ENCODE results near the gene IFT22.
"Not testable (repeated sequence)": the region's sequence is repeated elsewhere in the genome, so short reads cannot be mapped to it uniquely, and the experiment has no call there.

IFT22 gene

GRCh38 chr7:101321491-101322401 is at the start of gene IFT22:
Gene IFT22, minus strand, starts transcription at chr7:101321812. Its CDS starts 103 bp downstream, at chr7:101321709.
- peak; percentile 84 to 86 for DNase-seq (ENCODE audit: low read depth in 2 of 2)

GRCh38 chr7:101370836-101371235 is 49.2 kb upstream of the IFT22 start:
- DNase-seq (ENCODE audit: low read depth in 2 of 2) = no peak

GRCh38 chr7:101368422-101369165 is 47.0 kb upstream of the IFT22 start:
- no peak for DNase-seq (ENCODE audit: low read depth in 2 of 2)

GRCh38 chr7:101367676-101368075 is 46.1 kb upstream of the IFT22 start:
- DNase-seq (ENCODE audit: low read depth in 2 of 2) = no peak

GRCh38 chr7:101365956-101366355 is 44.3 kb upstream of the IFT22 start:
- no peak for DNase-seq (ENCODE audit: low read depth in 2 of 2)

- DNase-seq (ENCODE audit: low read depth in 2 of 2) = peak; percentile 48 to 52
Observed at GRCh38 chr7:101363734-101364374, 42.2 kb upstream of the IFT22 start.

GRCh38 chr7:101363196-101363733 is 41.7 kb upstream of the IFT22 start:
- no peak for DNase-seq (ENCODE audit: low read depth in 2 of 2)

- no peak for DNase-seq (ENCODE audit: low read depth in 2 of 2)
Observed at GRCh38 chr7:101362334-101363195, 41.0 kb upstream of the IFT22 start, which contains the start of gene COL26A1. Gene COL26A1, plus strand, starts transcription at chr7:101362875. Its CDS starts 158 bp downstream, at chr7:101363033.

- DNase-seq (ENCODE audit: low read depth in 2 of 2) = no peak
Observed at GRCh38 chr7:101357433-101357832, 35.8 kb upstream of the IFT22 start.

- DNase-seq (ENCODE audit: low read depth in 2 of 2) = no peak
Observed at GRCh38 chr7:101352920-101353308, 31.3 kb upstream of the IFT22 start.

GRCh38 chr7:101349300-101349699 is 27.7 kb upstream of the IFT22 start:
- not testable (repeated sequence) for DNase-seq (ENCODE audit: low read depth in 2 of 2)

GRCh38 chr7:101348456-101349067 is 26.9 kb upstream of the IFT22 start:
- DNase-seq (ENCODE audit: low read depth in 2 of 2) = not testable (repeated sequence)

- no peak for DNase-seq (ENCODE audit: low read depth in 2 of 2)
Observed at GRCh38 chr7:101347477-101347876, 25.9 kb upstream of the IFT22 start.

- no peak for DNase-seq (ENCODE audit: low read depth in 2 of 2)
Observed at GRCh38 chr7:101342892-101343291, 21.3 kb upstream of the IFT22 start.

- DNase-seq (ENCODE audit: low read depth in 2 of 2) = no peak
Observed at GRCh38 chr7:101340379-101340778, 18.8 kb upstream of the IFT22 start.

- no peak for DNase-seq (ENCODE audit: low read depth in 2 of 2)
Observed at GRCh38 chr7:101333912-101334311, 12.3 kb upstream of the IFT22 start.

GRCh38 chr7:101332026-101332425 is 10.4 kb upstream of the IFT22 start:
- DNase-seq (ENCODE audit: low read depth in 2 of 2) = no peak

GRCh38 chr7:101330011-101330484 is 8.4 kb upstream of the IFT22 start:
- no peak for DNase-seq (ENCODE audit: low read depth in 2 of 2)

- no peak for DNase-seq (ENCODE audit: low read depth in 2 of 2)
Observed at GRCh38 chr7:101328159-101328558, 6.5 kb upstream of the IFT22 start.

- DNase-seq (ENCODE audit: low read depth in 2 of 2) = no peak
Observed at GRCh38 chr7:101319401-101319800, 2.2 kb downstream of the IFT22 start.
